Neural crest cell (in vitro differentiated cells): ENCODE data around the gene BSPH1. TPM values are rescaled to one million over a fixed set of nuclear protein-coding genes. Genes with fewer than 3 reads are reported as not detected.

Experiments used
- total RNA-seq: library from RNA; stranded (reverse); gene quantifications from 2 replicates; pipeline ENCODE4 v1.2.1, GENCODE V29; 2021

BSPH1 gene
- total RNA-seq, 1 donor from 2014 or later, result not detected

Other genes starting within 250 kb of the BSPH1 start
- 285 and 304 TPM in 2 replicates for gene NOP53, start 246.6 kb downstream of the BSPH1 start, total RNA-seq
- gene SELENOW, start 213.5 kb downstream of the BSPH1 start, total RNA-seq, result 175 and 179 TPM in 2 replicates
- not detected in 2 replicates for gene TPRX1, start 187.6 kb downstream of the BSPH1 start, total RNA-seq
- gene CRX, start 170.2 kb downstream of the BSPH1 start, total RNA-seq, result not detected in 2 replicates
- not detected in 2 replicates for gene TPRX2, start 132.9 kb downstream of the BSPH1 start, total RNA-seq
- not detected in 2 replicates for gene SULT2A1, start 105.9 kb downstream of the BSPH1 start, total RNA-seq
- not detected in 2 replicates for gene ELSPBP1, start 2.5 kb upstream of the BSPH1 start, total RNA-seq
- gene CABP5, start 51.9 kb upstream of the BSPH1 start, total RNA-seq, result not detected in 2 replicates
- 1.1 and 2.0 TPM in 2 replicates for gene PLA2G4C, start 118.6 kb upstream of the BSPH1 start, total RNA-seq
- gene LIG1, start 178.2 kb upstream of the BSPH1 start, total RNA-seq, result 144 and 156 TPM in 2 replicates
- 11.2 and 13.4 TPM in 2 replicates for gene ZSWIM9, start 178.5 kb upstream of the BSPH1 start, total RNA-seq